GM23338 (cell line): ENCODE measurements around the gene OFD1. TPM values are rescaled to one million over a fixed set of nuclear protein-coding genes. Genes with fewer than 3 reads are reported as not detected.

ENCODE experiments used
- ATAC-seq: fragments of 200-7000 bp; cut with Tn5 transposase; 3 replicates; pipeline ENCODE4 v1.9.1; 2020
- DNase-seq: peaks from one replicate; pipeline ENCODE4 v3.0.0-alpha.2; 2015; ENCODE audit warnings: low spot score
- H2AFZ ChIP-seq: fragments of 200-600 bp; sonication (generic); 2 replicates; pipeline ENCODE4 v1.8.0; 2016; ENCODE audit warnings: antibody characterized with exemption, mild to moderate bottlenecking, moderate library complexity
- H3F3A ChIP-seq: fragments of 200-600 bp; sonication (generic); replicated peaks from 2 replicates; pipeline ENCODE4 v1.8.0; 2017; ENCODE audit warnings: antibody characterized with exemption, mixed run types, low read depth
- H3K27ac ChIP-seq: fragments of 200-600 bp; sonication (generic); 2 replicates; pipeline ENCODE4 v1.6.1; 2016; ENCODE audit warnings: low read depth
- H3K27me3 ChIP-seq: fragments of 200-600 bp; sonication (generic); 2 replicates; pipeline ENCODE4 v1.8.0; 2016; ENCODE audit warnings: mild to moderate bottlenecking, mixed run types, moderate library complexity; ENCODE audit not compliant: insufficient read depth
- H3K36me3 ChIP-seq: fragments of 200-600 bp; sonication (generic); 2 replicates; pipeline ENCODE4 v1.8.0; 2016; ENCODE audit warnings: mild to moderate bottlenecking; ENCODE audit not compliant: insufficient read depth
- H3K4me1 ChIP-seq: fragments of 200-600 bp; sonication (generic); 2 replicates; pipeline ENCODE4 v1.8.0; 2016; ENCODE audit warnings: mild to moderate bottlenecking, moderate library complexity; ENCODE audit not compliant: insufficient read depth
- H3K4me2 ChIP-seq: fragments of 200-600 bp; sonication (generic); 2 replicates; pipeline ENCODE4 v1.7.1; 2017; ENCODE audit warnings: mixed run types
- H3K4me3 ChIP-seq: fragments of 200-600 bp; sonication (generic); 2 replicates; pipeline ENCODE4 v1.6.1; 2016; ENCODE audit warnings: mixed run types
- H3K79me2 ChIP-seq: fragments of 200-600 bp; sonication (generic); replicated peaks from 2 replicates; pipeline ENCODE4 v1.8.0; 2017; ENCODE audit warnings: mild to moderate bottlenecking; ENCODE audit not compliant: insufficient read depth
- H3K9me2 ChIP-seq: fragments of 200-600 bp; sonication (generic); 2 replicates; pipeline ENCODE4 v1.8.0; 2017; ENCODE audit not compliant: insufficient read depth
- H4K20me1 ChIP-seq: fragments of 200-600 bp; sonication (generic); replicated peaks from 2 replicates; pipeline ENCODE4 v1.8.0; 2017; ENCODE audit warnings: mild to moderate bottlenecking; ENCODE audit not compliant: insufficient read depth
- H3K27ac Mint-ChIP-seq: 2 replicates; pipeline ENCODE4 v1.8.0; 2020; ENCODE audit warnings: inconsistent platforms, mild to moderate bottlenecking, moderate library complexity, mixed read lengths
- H3K27me3 Mint-ChIP-seq: 3 replicates; pipeline ENCODE4 v1.8.0; 2022; ENCODE audit warnings: low read depth, mild to moderate bottlenecking, moderate library complexity, mixed read lengths, inconsistent platforms; ENCODE audit not compliant: insufficient read depth, poor library complexity
- H3K36me3 Mint-ChIP-seq: 3 replicates; pipeline ENCODE4 v1.8.0; 2021; ENCODE audit warnings: low read depth, mild to moderate bottlenecking, inconsistent platforms, moderate library complexity, mixed read lengths
- H3K4me1 Mint-ChIP-seq: 3 replicates; pipeline ENCODE4 v1.8.0; 2020; ENCODE audit warnings: mild to moderate bottlenecking, inconsistent platforms, mixed read lengths
- H3K4me3 Mint-ChIP-seq: 3 replicates; pipeline ENCODE4 v1.8.0; 2021; ENCODE audit warnings: moderate library complexity, mild to moderate bottlenecking, inconsistent platforms, mixed read lengths
- H3K9me3 Mint-ChIP-seq: 3 replicates; pipeline ENCODE4 v1.8.0; 2020; ENCODE audit warnings: moderate library complexity, mild to moderate bottlenecking, inconsistent platforms, mixed read lengths
- CREB1 ChIP-seq: fragments of 250-450 bp; sonication (Bioruptor Pico); IDR thresholded peaks from 2 replicates; pipeline ENCODE4 v1.5.0; 2020; ENCODE audit warnings: low read depth, mild to moderate bottlenecking, moderate library complexity
- EZH2 ChIP-seq: fragments of 200-600 bp; sonication (generic); IDR thresholded peaks from one replicate; pipeline ENCODE4 v1.8.0; 2017; ENCODE audit warnings: antibody characterized with exemption, mild to moderate bottlenecking, low read depth; ENCODE audit not compliant: unreplicated experiment
- EZH2phosphoT487 ChIP-seq: fragments of 200-600 bp; sonication (generic); IDR thresholded peaks from one replicate; pipeline ENCODE4 v1.8.1; 2018; ENCODE audit warnings: antibody characterized with exemption; ENCODE audit not compliant: unreplicated experiment
- NANOG ChIP-seq: IDR thresholded peaks from 2 replicates; pipeline ENCODE4 v1.6.1; 2016; ENCODE audit warnings: antibody characterized with exemption, borderline replicate concordance
- STAT1 ChIP-seq: IDR thresholded peaks from one replicate; pipeline ENCODE4 v1.6.1; 2016; ENCODE audit warnings: antibody characterized with exemption; ENCODE audit not compliant: unreplicated experiment
- ZNF114 ChIP-seq: fragments of 250-450 bp; sonication (Bioruptor Pico); IDR thresholded peaks from 2 replicates; pipeline ENCODE4 v1.5.0; 2020; ENCODE audit warnings: mild to moderate bottlenecking, moderate library complexity
- ZNF331 ChIP-seq: fragments of 250-450 bp; sonication (Bioruptor Pico); IDR thresholded peaks from 2 replicates; pipeline ENCODE4 v1.5.0; 2020; ENCODE audit warnings: low read depth, mild to moderate bottlenecking, moderate library complexity
- polyA plus RNA-seq: library from polyadenylated mRNA; unstranded; fragments of >200 nt; fragmentation: Nextera tagmentation; extraction: Ambion mirVana; gene quantifications from 2 replicates; pipeline ENCODE4 v1.2.1, GENCODE V29; 2016
- total RNA-seq: library from RNA; depleted of rRNA; stranded (reverse); fragments of >200 nt; shearing (Covaris generic); gene quantifications from 2 replicates; pipeline ENCODE4 v1.2.3, GENCODE V29; 2014
- TF ChIP-seq, protein P1 (sequence below): fragments of 250-450 bp; sonication (Bioruptor Pico); IDR thresholded peaks from 2 replicates; pipeline ENCODE4 v1.5.0; 2020; ENCODE audit warnings: mild to moderate bottlenecking, moderate library complexity

OFD1 gene
- total and polyA plus RNA-seq, 2 experiments from 2014 or later: 21.2 to 55.0 TPM

DNA sequence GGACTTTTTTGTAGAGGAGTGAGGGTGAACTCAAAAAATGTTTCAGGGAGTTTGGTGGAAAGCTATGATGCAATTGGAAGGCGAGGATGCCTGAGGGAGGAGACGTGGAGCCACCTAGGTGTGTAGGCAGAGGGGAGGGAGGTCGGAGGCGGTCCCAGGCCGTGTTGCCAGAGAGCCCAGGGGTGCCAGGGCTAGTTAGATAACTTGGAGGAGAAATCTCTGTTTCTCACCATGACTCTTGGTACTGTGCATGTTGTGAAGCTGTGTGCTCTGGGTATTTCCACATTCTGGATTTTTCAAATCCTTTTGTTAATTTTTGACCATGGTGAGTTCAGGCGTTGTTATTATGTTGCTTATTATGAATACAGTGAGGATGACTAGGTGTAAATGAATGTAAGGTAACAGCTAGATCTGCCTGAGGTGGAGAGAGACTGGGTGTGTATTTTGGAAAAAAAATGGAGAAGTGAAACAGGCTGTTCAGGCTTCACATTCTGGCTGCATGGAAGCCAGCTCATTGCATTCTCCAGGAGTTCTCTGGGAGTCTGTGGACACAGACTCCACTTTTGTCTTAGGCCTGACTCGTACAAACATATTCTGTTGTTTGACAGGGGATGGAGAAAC is 41.1 kb upstream of the OFD1 start (continued):
- TF ChIP-seq, protein P1, sequence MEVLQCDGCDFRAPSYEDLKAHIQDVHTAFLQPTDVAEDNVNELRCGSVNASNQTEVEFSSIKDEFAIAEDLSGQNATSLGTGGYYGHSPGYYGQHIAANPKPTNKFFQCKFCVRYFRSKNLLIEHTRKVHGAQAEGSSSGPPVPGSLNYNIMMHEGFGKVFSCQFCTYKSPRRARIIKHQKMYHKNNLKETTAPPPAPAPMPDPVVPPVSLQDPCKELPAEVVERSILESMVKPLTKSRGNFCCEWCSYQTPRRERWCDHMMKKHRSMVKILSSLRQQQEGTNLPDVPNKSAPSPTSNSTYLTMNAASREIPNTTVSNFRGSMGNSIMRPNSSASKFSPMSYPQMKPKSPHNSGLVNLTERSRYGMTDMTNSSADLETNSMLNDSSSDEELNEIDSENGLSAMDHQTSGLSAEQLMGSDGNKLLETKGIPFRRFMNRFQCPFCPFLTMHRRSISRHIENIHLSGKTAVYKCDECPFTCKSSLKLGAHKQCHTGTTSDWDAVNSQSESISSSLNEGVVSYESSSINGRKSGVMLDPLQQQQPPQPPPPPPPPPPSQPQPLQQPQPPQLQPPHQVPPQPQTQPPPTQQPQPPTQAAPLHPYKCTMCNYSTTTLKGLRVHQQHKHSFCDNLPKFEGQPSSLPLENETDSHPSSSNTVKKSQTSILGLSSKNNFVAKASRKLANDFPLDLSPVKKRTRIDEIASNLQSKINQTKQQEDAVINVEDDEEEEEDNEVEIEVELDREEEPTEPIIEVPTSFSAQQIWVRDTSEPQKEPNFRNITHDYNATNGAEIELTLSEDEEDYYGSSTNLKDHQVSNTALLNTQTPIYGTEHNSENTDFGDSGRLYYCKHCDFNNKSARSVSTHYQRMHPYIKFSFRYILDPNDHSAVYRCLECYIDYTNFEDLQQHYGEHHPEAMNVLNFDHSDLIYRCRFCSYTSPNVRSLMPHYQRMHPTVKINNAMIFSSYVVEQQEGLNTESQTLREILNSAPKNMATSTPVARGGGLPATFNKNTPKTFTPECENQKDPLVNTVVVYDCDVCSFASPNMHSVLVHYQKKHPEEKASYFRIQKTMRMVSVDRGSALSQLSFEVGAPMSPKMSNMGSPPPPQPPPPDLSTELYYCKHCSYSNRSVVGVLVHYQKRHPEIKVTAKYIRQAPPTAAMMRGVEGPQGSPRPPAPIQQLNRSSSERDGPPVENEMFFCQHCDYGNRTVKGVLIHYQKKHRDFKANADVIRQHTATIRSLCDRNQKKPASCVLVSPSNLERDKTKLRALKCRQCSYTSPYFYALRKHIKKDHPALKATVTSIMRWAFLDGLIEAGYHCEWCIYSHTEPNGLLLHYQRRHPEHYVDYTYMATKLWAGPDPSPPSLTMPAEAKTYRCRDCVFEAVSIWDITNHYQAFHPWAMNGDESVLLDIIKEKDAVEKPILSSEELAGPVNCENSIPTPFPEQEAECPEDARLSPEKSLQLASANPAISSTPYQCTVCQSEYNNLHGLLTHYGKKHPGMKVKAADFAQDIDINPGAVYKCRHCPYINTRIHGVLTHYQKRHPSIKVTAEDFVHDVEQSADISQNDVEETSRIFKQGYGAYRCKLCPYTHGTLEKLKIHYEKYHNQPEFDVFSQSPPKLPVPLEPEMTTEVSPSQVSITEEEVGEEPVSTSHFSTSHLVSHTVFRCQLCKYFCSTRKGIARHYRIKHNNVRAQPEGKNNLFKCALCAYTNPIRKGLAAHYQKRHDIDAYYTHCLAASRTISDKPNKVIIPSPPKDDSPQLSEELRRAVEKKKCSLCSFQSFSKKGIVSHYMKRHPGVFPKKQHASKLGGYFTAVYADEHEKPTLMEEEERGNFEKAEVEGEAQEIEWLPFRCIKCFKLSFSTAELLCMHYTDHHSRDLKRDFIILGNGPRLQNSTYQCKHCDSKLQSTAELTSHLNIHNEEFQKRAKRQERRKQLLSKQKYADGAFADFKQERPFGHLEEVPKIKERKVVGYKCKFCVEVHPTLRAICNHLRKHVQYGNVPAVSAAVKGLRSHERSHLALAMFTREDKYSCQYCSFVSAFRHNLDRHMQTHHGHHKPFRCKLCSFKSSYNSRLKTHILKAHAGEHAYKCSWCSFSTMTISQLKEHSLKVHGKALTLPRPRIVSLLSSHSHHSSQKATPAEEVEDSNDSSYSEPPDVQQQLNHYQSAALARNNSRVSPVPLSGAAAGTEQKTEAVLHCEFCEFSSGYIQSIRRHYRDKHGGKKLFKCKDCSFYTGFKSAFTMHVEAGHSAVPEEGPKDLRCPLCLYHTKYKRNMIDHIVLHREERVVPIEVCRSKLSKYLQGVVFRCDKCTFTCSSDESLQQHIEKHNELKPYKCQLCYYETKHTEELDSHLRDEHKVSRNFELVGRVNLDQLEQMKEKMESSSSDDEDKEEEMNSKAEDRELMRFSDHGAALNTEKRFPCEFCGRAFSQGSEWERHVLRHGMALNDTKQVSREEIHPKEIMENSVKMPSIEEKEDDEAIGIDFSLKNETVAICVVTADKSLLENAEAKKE (CRISPR knock-in tag): no peak
- no peak for TF ChIP-seq CREB1 (CRISPR knock-in tag)
- TF ChIP-seq EZH2phosphoT487: no peak
- no peak for TF ChIP-seq ZNF331

DNA sequence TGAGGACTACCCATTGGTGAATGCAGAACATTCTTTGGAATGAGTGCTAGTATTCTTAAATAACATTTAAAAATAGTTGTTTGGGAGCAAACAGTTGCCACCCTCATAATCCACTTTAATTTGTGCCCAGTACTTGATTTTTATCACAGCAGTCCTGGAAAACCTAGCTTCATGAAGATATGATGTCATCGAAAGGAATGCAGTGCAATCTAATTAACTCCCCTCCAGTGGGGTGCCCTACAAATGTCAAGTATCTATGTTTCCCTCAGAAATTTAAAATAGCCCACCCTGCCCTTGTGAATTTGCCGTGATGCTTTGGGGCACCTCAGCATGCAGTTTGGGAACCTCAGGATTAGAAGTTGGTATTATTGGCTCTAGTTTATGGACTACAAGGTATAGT is 40.2 kb upstream of the OFD1 start:
- H4K20me1 ChIP-seq: peaks cover 18% of the 10 kb centered on the region
- Mint-ChIP-seq H3K9me3 (no peaks in the 10 kb centered on the region), H3K36me3 (no peaks in the 10 kb centered on the region; the same call in 1 of the 3 replicates), H3K4me3 (no peak overlapping the region), H3K27ac (no peak overlapping the region), H3K4me1 (peaks cover 53% of the 10 kb centered on the region), H3K27me3 (peaks cover 8% of the 10 kb centered on the region)
- no peak overlapping the region for H3K4me3 ChIP-seq
- peaks cover 100% of the 10 kb centered on the region for H3K79me2 ChIP-seq
- no peaks in the 10 kb centered on the region for H3K27me3 ChIP-seq
- no peaks in the 10 kb centered on the region for H3K36me3 ChIP-seq
- H3K27ac ChIP-seq: no peak overlapping the region
- peaks cover 34% of the 10 kb centered on the region for H3K4me1 ChIP-seq
- no peak overlapping the region for H3K4me2 ChIP-seq
- no peak overlapping the region for H2AFZ ChIP-seq
- ATAC-seq (no peak), DNase-seq (no peak)
- H3K9me2 ChIP-seq: no peaks in the 10 kb centered on the region
- no peaks in the 10 kb centered on the region for H3F3A ChIP-seq
- TF ChIP-seq ZNF114 (CRISPR knock-in tag) (no peak), ZNF331 (no peak), NANOG (no peak), STAT1 (no peak), EZH2 (no peak)
- TF ChIP-seq, protein P1 (CRISPR knock-in tag): no peak
